ENCODE measurements around the gene ZNF536.

GRCh38 chr19:30476997-30477396 is 104.8 kb downstream of the ZNF536 start:
- TF ChIP-seq POLR2A (IDR thresholded peaks at IDR 0.05; ENCODE audit: low read depth, low read length) (no peak), CTCF (conservative IDR thresholded peaks at IDR 0.05; ENCODE audit: low read depth, low read length) (no peak), ELK1 (IDR thresholded peaks at IDR 0.05; ENCODE audit: borderline replicate concordance, low read depth, low read length) (no peak)

Measured in IMR-90 (cell line).